Aorta (tissue), 5 donors: Measurements from ENCODE around the gene ANKRD44. TPM values are rescaled to one million over a fixed set of nuclear protein-coding genes. Genes with fewer than 3 reads are reported as not detected.
A peak's percentile ranks its signal among the peaks of the same experiment; 100 is the strongest.

ENCODE experiments used
- ATAC-seq: fragments of 200-7000 bp; cut with Tn5 transposase; one replicate; pipeline ENCODE4 v1.9.1; 2022; ENCODE audit warnings: moderate library complexity; ENCODE audit not compliant: low FRiP score
- DNase-seq, 2 donors: peaks; one replicate each; pipeline ENCODE4 v3.0.0-alpha.2; 2020
- H3K27ac ChIP-seq, 2 donors: one replicate each; pipeline ENCODE4 v1.5.1; 2013; ENCODE audit warnings: low read length in 2 of 2, mild to moderate bottlenecking in 2 of 2, moderate library complexity in 2 of 2, control low read depth in 1 of 2, inconsistent platforms in 1 of 2, low read depth in 1 of 2
- H3K27me3 ChIP-seq, 2 donors: one replicate each; pipeline ENCODE4 v1.6.1; 2013; ENCODE audit warnings: control low read depth in 1 of 2, low read length in 1 of 2, mild to moderate bottlenecking in 1 of 2, moderate library complexity in 1 of 2; ENCODE audit not compliant: insufficient read depth in 2 of 2, control insufficient read depth in 1 of 2
- H3K36me3 ChIP-seq, 2 donors: one replicate each; pipeline ENCODE4 v1.6.1; 2013; ENCODE audit warnings: control low read depth in 1 of 2, low read length in 1 of 2, mild to moderate bottlenecking in 1 of 2; ENCODE audit not compliant: insufficient read depth in 2 of 2, control insufficient read depth in 1 of 2
- H3K4me1 ChIP-seq, 2 donors: one replicate each; pipeline ENCODE4 v1.6.1; 2013; ENCODE audit warnings: low read length in 2 of 2, control low read depth in 1 of 2, mild to moderate bottlenecking in 1 of 2, moderate library complexity in 1 of 2; ENCODE audit not compliant: insufficient read depth in 2 of 2, control insufficient read depth in 1 of 2
- H3K4me3 ChIP-seq, 2 donors: one replicate each; pipeline ENCODE4 v1.5.1; 2013; ENCODE audit warnings: low read length in 2 of 2, control low read depth in 1 of 2, mild to moderate bottlenecking in 1 of 2
- H3K9me3 ChIP-seq: one replicate; pipeline ENCODE4 v1.6.1; 2013; ENCODE audit warnings: mild to moderate bottlenecking, low read length; ENCODE audit not compliant: control insufficient read depth
- WGBS, 2 donors: extraction: QIAGEN DNeasy Blood & Tissue Kit; methylation state at CpG; one replicate each; pipeline ENCODE4 v1.1.7; 2013; 5-methylcytosine and 5-hydroxymethylcytosine counted together
- intact Hi-C, 2 donors: fragments of 100-400 bp; cut with DNase I; formaldehyde crosslinking; loops; one replicate each; pipeline versions ENCODE4 v1.14.2 to v1.15.0; 2022
- polyA plus RNA-seq, 2 donors: library from polyadenylated mRNA; stranded (reverse); fragments of 200-250 nt; gene quantifications; one replicate each; pipeline ENCODE4 v1.2.3, GENCODE V29; 2013
- total RNA-seq, 2 donors: library from RNA; stranded (reverse); fragmentation: NEBNext Ultra II Directional; extraction: Animal tissue kit (Norgen Biotek cat#: 25700); gene quantifications; one replicate each; pipeline ENCODE4 v1.2.1, GENCODE V29; 2021
- donor health status: healthy with polysubstance abuse.
- donor health status: Bipolar disorder and iron deficiency.
- donor health status: DM: no; HTN: no; CAD: no.
- donor health status: DM: no; HTN: no; CAD: no.
- donor health status: DM: yes; HTN: yes; CAD: no.

The ANKRD44 gene
- total and polyA plus RNA-seq, 4 donors, result 4.5 to 62.6 (median 33.8) TPM

DNA sequence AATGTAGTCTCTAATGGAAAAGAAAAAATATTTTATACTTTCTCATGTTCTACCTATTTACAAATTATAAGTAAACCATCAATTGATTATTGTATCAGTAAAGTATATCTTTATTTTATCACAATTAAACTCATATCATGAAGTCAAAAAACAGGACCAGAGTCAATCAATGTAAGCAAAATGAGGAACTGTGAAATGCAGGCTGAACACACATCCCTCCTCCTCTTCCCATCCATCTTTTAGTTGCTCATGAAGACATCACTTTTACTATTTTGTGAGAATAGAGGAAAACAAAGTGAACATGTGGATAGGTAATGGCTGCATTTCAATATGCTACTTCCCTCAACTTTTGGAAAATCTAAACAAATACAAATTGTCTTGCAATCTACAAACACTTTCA is 195.3 kb downstream of the ANKRD44 start:
- Histone ChIP-seq H3K27ac (no peak overlapping the region), H3K4me3 (no peak overlapping the region), H3K27me3 (no peaks in the 10 kb centered on the region), H3K9me3 (no peaks in the 10 kb centered on the region), H3K36me3 (no peaks in the 10 kb centered on the region), H3K4me1 (no peaks in the 10 kb centered on the region)
- DNase-seq, result no peak
- intact Hi-C loops, result no loop called here
- ATAC-seq, result no peak

DNA sequence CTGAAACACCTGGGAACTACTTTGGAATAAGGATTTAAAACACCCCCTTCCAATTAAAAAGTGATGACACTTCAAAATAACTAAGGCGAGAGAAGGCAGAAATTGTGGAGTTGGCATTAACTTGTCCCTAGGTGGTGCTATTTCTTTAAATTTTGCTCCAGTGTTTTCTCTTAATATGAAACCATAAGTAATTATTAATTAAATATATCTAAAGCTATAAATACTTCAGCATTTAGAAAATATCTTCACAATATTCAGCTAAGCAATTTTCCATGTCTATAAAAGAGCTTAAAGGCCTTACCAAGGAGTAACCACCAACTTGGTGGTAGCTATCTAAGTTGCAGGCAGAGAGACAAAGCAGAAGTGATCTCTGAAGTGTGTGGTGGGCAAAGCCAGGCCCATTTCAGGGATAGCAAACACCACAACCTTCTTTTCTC is 197.3 kb downstream of the ANKRD44 start:
- Histone ChIP-seq H3K36me3 (no peaks in the 10 kb centered on the region), H3K27me3 (no peaks in the 10 kb centered on the region), H3K27ac (no peak overlapping the region), H3K4me3 (no peak overlapping the region), H3K9me3 (no peaks in the 10 kb centered on the region), H3K4me1 (no peaks in the 10 kb centered on the region)
- no peak for ATAC-seq
- DNase-seq, result no peak
- intact Hi-C loops, result loop anchor here (1.0 to 5.0 kb wide), 3 partner anchors 199 to 265 kb away; partner anchors contain the start of gene ANKRD44 (in 2 of the 2)
- 1 to 3% methylated on average over 1 of the region's 1 CpG for WGBS, 2 donors

DNA sequence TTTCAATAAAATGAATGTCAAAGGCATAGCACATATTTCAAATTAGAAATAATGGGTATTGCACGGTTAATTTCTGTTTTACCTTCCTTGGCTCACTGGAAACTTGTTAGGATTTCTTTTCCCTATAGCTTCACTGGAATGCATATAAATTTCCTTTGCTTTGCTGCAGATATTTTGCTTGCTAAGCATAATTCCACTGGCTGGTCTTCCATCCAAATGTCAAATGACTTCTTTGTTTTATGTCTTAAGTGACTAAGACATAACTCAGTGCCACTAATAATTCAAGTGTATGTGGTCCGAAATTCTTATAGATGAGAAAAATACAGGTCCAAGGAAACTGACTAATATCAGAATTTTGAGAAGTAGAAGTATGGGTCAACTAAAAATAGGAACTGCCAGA is 201.3 kb downstream of the ANKRD44 start:
- WGBS, 2 donors, result 45 to 56% methylated on average over 2 of the region's 2 CpGs
- Histone ChIP-seq H3K27me3 (no peaks in the 10 kb centered on the region), H3K27ac (no peak overlapping the region), H3K36me3 (no peaks in the 10 kb centered on the region), H3K4me1 (peaks cover 0 to 1% of the 10 kb centered on the region in 2 donors), H3K9me3 (no peaks in the 10 kb centered on the region), H3K4me3 (no peak overlapping the region)
- intact Hi-C loops, result no loop called here
- no peak for DNase-seq
- ATAC-seq, result no peak

DNA sequence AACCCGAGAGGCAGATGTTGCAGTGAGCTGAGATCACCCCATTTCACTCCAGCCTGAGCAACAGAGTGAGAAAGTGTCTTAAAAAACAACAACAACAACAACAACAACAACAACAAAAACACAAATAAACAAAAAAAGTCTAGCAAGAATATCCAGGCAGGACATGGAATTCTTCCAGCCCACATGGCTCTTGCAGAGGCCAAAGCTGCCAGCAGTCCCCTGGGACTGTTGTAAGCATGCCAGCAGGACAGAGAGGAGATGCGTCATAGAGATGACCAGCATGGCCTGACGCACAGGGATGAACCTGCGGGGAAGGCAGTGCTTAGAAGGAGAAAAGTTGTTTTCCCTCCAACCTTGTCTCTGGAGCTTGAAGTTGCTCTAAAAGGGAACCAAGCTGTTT is 201.8 kb downstream of the ANKRD44 start:
- Histone ChIP-seq H3K27ac (no peak overlapping the region), H3K4me1 (peaks cover 0 to 1% of the 10 kb centered on the region in 2 donors), H3K4me3 (no peak overlapping the region), H3K36me3 (no peaks in the 10 kb centered on the region), H3K27me3 (no peaks in the 10 kb centered on the region), H3K9me3 (no peaks in the 10 kb centered on the region)
- intact Hi-C loops, result no loop called here
- ATAC-seq (peak; percentile 80), DNase-seq (peak; percentile 68 to 86)
- 45 to 49% methylated on average over 4 of the region's 4 CpGs for WGBS, 2 donors

DNA sequence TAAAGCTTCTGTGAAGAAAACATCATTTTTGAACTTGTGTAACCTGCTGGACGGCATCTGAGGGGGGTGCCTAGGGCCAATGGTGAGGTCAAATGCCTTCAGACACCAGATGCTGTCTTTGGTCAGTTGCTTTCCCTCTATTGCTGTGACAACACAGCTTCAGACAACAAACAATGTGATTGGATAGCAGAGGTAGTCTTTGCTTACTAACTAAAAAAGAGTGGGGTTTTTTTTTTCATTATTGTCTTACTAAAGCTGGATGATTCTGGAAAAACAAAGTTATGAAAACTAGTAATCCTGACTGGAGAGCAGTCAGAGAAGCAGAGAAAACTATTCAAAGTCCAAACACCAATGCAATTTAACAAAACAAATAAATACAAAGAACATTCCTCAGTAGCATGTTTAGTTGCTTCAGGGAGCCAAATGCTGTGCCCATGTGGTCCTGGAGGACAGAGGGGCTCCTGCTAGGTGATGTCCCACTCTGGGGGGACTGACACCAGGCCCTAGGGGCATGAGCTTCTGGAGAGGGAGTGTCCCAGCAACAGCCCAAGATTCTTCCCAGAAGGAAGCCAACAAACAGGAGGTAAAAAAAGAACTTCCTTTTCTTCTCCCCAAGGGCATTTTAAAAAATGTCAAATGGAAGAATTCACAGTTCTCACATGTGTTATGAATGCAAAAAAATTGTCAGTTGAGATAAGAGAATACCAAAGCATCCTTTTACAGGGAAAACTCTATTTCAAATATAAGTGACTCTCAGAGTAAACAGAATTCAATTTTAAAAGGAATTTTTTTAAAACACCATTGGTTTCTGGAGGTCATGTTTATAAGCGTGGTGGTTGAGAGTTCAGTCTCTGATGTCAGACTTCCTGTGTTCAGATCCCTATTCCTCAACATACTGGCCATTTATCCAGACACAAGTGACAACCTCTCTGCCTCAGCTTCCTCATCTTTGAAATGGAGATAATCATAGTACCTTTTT is 203.0 kb downstream of the ANKRD44 start:
- intact Hi-C loops, result no loop called here
- 77 to 86% methylated on average over 2 of the region's 2 CpGs for WGBS, 2 donors
- H3K27ac ChIP-seq, result peak overlapping the region in 1 of 2 donors; percentile 26
- peaks cover 0 to 1% of the 10 kb centered on the region in 2 donors for H3K4me1 ChIP-seq
- H3K9me3 ChIP-seq, result no peaks in the 10 kb centered on the region
- no peak for DNase-seq
- no peaks in the 10 kb centered on the region for H3K27me3 ChIP-seq
- ATAC-seq, result peak; percentile 52
- no peak overlapping the region for H3K4me3 ChIP-seq
- no peaks in the 10 kb centered on the region for H3K36me3 ChIP-seq

DNA sequence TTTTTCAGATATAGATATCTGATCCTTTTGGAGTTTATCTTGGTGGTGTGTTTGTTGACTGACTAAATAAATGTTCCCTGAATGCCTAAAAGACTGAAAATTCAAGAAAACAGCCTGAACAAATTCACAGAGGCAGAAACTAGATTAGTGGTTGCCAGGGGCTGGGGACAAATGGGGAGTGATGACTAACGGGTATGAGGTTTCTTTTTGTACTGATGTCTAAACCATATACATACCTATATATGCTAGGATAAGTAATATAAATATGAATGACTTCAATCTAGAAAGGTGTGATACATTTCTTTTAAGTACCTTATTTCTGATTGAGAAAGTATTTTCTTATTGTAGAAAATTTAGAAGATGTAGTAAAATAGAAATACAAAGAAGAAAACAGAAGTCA is 207.2 kb downstream of the ANKRD44 start:
- no peak overlapping the region for H3K4me3 ChIP-seq
- peaks cover 0 to 1% of the 10 kb centered on the region in 2 donors for H3K4me1 ChIP-seq
- ATAC-seq, result no peak
- WGBS, 2 donors, result 87 to 92% methylated on average over 1 of the region's 1 CpG
- intact Hi-C loops, result loop anchor here in 1 of 2 donors (5.0 kb wide), 1 partner anchor 89 kb away; no protein-coding TSS in a partner anchor
- H3K36me3 ChIP-seq, result no peaks in the 10 kb centered on the region
- H3K27me3 ChIP-seq, result no peaks in the 10 kb centered on the region
- no peak overlapping the region for H3K27ac ChIP-seq
- no peaks in the 10 kb centered on the region for H3K9me3 ChIP-seq
- DNase-seq, result no peak

DNA sequence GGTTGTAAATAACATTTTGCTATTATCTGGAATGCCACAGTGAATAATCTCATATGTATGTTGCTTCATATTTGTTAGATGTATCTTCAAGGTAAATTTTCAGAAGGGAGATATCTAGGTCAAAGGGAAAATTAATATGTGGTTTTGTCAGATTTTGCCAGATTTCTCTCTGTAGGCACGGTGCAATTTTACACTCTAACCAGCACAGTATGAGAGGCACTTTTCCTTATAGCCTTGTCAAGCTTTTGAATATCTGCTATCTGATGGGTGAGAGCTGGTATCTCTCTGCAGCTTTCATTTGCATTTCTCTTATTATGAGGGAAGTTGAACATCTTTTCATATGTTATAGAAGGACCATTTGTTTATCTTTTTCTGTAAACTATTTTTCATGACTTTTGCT is 208.3 kb downstream of the ANKRD44 start:
- DNase-seq (no peak), ATAC-seq (no peak)
- peaks cover 1 to 3% of the 10 kb centered on the region in 2 donors for H3K4me1 ChIP-seq
- H3K27me3 ChIP-seq, result no peaks in the 10 kb centered on the region
- no peaks in the 10 kb centered on the region for H3K36me3 ChIP-seq
- WGBS, 2 donors, result 83 to 94% methylated on average over 1 of the region's 1 CpG
- intact Hi-C loops, result loop anchor here in 1 of 2 donors (5.0 kb wide), 1 partner anchor 90 kb away; no protein-coding TSS in a partner anchor
- no peak overlapping the region for H3K27ac ChIP-seq
- no peak overlapping the region for H3K4me3 ChIP-seq
- H3K9me3 ChIP-seq, result no peaks in the 10 kb centered on the region

DNA sequence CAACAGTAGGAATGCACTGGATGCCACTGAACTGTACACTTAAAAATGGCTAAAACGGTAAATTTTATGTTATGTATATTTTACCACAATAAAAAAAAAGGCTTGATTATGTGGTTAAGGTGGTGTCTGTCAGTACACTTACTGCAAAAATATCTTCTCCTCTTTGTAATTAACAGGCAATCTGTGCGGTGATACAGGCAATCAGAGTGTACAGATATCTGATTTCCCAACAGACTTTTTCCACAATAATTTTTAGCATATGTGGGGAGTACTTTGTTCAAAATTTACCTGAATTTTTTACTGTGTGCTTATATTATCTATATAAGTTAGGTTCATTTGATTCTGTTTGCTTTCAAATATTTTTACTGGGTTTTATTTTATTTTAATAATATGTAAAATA is 209.1 kb downstream of the ANKRD44 start:
- no peak overlapping the region for H3K4me3 ChIP-seq
- H3K27me3 ChIP-seq, result no peaks in the 10 kb centered on the region
- no peak overlapping the region for H3K27ac ChIP-seq
- intact Hi-C loops, result loop anchor here in 1 of 2 donors (5.0 kb wide), 1 partner anchor 91 kb away; no protein-coding TSS in a partner anchor
- peaks cover 0 to 3% of the 10 kb centered on the region in 2 donors for H3K4me1 ChIP-seq
- DNase-seq, result no peak
- no peaks in the 10 kb centered on the region for H3K36me3 ChIP-seq
- H3K9me3 ChIP-seq, result no peaks in the 10 kb centered on the region
- 94 to 99% methylated on average over 2 of the region's 2 CpGs for WGBS, 2 donors
- no peak for ATAC-seq
